AG10803 (cell line): Measurements from ENCODE around the gene SOX8.

Experiments used
- DNase-seq: peaks from one replicate; pipeline ENCODE4 v3.0.0; 2010; ENCODE audit warnings: low read depth
- H3K4me3 ChIP-seq: 2 replicates; pipeline ENCODE4 v1.5.1; 2011; ENCODE audit warnings: mild to moderate bottlenecking, low read length, control low read depth
- CTCF ChIP-seq: conservative IDR thresholded peaks from 2 replicates; pipeline ENCODE4 v1.5.1; 2011; ENCODE audit warnings: mild to moderate bottlenecking, low read length, control low read depth, inconsistent platforms

Gene SOX8

DNA sequence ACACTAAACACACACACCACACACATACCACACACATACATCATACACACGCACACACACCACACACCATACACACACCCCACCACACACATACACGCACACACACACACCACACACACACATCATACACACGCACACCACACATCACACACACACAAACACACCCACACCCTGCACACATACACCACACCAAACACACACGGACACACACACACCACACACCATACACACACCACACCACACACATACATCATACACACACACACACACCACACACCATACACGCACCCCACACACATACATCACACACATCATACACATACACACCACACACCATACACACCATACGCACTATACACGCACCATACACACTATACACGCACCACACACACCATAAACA, 3.7 kb upstream of the SOX8 start:
- TF ChIP-seq CTCF, result no peak
- H3K4me3 ChIP-seq, result no peak overlapping the region
- no peak for DNase-seq

- no peak for TF ChIP-seq CTCF
- H3K4me3 ChIP-seq, result no peak overlapping the region
- DNase-seq, result no peak
Measured at GRCh38 chr16:978403-978802, 3.2 kb upstream of the SOX8 start.

GRCh38 chr16:979147-979546, 2.4 kb upstream of the SOX8 start:
- no peak for TF ChIP-seq CTCF
- DNase-seq, result no peak
- H3K4me3 ChIP-seq, result no peak overlapping the region

- DNase-seq, result no peak
- no peak for TF ChIP-seq CTCF
- H3K4me3 ChIP-seq, result no peak overlapping the region
Measured at GRCh38 chr16:979859-980594, 1.5 kb upstream of the SOX8 start.

GRCh38 chr16:980595-980854, 1.0 kb upstream of the SOX8 start:
- no peak for DNase-seq
- TF ChIP-seq CTCF, result no peak

DNA sequence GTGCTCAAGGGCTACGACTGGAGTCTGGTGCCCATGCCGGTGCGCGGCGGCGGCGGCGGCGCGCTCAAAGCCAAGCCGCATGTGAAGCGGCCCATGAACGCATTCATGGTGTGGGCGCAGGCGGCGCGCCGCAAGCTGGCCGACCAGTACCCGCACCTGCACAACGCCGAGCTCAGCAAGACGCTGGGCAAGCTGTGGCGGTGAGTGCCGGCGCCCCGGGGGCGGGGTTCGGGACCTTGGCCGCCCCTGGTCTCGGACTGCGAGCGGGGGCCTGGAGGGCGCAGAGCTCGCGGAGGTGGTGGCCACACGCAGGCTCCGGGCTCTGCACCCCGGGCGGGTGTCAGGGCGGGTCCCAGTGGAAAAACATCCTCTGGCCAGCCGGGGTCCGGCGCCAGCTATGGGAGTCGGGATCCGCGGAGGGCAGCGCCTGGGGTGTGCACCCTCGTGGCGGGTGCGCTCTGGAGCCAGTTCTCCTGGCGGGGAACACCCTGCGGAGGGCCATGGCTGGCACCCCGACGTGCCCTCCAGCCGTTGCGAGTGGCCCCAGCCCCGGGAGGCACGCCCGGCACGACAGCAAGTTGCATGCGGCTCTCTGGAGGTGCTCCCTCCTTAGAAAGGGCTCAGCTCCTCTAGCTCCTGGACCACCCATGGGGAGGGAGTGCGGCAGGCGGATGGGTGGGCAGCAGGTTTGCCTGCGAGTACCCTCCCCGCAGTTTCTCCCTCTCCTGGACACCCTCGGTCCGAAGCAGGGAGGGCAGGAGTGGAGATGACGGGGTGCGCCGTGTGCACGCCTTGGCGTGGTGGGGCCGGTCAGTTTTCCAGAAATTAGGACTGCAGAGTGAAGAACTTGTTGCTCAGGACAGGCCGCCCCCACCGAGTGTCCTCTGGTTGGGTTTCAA, 824 bp downstream of the SOX8 start:
- TF ChIP-seq CTCF, result no peak
- DNase-seq, result no peak
- H3K4me3 ChIP-seq, result no peak overlapping the region

More at GRCh38 chr16:980595-980854, 1.0 kb upstream of the SOX8 start:
- H3K4me3 ChIP-seq, result no peak overlapping the region
